AG10803 (cell line): Measurements from ENCODE around the gene VPS26C.

Experiments
- DNase-seq: peaks from one replicate; pipeline ENCODE4 v3.0.0; 2010; ENCODE audit warnings: low read depth
- H3K4me3 ChIP-seq: 2 replicates; pipeline ENCODE4 v1.5.1; 2011; ENCODE audit warnings: mild to moderate bottlenecking, low read length, control low read depth
- CTCF ChIP-seq: conservative IDR thresholded peaks from 2 replicates; pipeline ENCODE4 v1.5.1; 2011; ENCODE audit warnings: mild to moderate bottlenecking, low read length, control low read depth, inconsistent platforms

VPS26C gene

GRCh38 chr21:37249112-37249904, 17.8 kb downstream of the VPS26C start:
- no peak overlapping the region for H3K4me3 ChIP-seq
- no peak for TF ChIP-seq CTCF
- peak; percentile 27 for DNase-seq

GRCh38 chr21:37248298-37248697, 18.8 kb downstream of the VPS26C start:
- DNase-seq = no peak
- no peak overlapping the region for H3K4me3 ChIP-seq
- no peak for TF ChIP-seq CTCF

DNA sequence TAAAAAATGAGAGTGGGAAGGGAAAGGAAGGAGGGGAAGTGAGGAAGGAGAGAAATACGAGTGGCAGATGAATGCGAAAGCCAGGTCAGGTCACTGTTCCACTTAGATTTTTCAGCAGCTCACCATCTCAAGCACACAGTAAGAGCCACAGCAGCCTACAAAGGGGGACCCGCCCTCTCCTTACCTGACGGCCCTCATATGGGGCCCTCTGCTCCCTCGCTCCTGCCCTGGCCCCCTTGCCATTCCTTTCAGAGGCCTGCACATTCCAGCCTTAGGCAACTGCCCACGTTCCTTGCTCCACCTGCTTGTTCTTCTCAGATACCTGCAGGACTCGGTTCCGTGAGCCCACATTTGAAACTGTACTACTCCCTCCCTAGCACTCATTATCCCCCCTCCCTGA, 22.0 kb downstream of the VPS26C start:
- no peak for TF ChIP-seq CTCF
- no peak overlapping the region for H3K4me3 ChIP-seq
- DNase-seq = no peak

DNA sequence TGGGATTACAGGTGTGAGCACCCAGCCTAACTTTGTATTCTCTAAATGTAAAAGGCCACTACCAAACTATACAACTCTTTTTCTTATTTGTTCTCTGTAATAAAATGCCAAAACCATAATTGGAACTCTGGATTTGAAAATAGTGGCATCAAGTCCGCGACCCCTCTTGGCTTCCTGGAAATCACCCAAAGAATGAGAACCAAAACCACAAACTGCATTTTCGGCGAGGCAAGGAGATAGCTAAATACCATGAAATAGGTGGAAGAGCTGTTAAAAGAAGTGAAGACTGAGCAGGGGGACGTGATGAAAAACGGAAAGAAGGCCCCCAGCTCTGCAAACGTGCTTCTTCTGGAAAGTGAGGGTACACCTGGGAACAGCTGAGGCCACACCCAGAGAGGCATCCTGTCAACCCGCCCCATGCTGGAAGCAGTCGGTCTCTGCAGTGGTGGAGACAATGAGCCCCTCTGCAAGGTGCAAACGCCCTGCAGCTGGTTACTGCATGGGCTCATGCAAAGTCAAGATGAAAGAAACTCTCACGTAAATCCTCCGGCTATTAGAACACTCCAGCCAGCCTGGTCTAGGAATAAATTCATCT, 22.5 kb downstream of the VPS26C start:
- no peak for TF ChIP-seq CTCF
- H3K4me3 ChIP-seq = no peak overlapping the region
- DNase-seq = no peak

GRCh38 chr21:37243961-37244360, 23.2 kb downstream of the VPS26C start:
- no peak for TF ChIP-seq CTCF
- H3K4me3 ChIP-seq = no peak overlapping the region
- no peak for DNase-seq

DNA sequence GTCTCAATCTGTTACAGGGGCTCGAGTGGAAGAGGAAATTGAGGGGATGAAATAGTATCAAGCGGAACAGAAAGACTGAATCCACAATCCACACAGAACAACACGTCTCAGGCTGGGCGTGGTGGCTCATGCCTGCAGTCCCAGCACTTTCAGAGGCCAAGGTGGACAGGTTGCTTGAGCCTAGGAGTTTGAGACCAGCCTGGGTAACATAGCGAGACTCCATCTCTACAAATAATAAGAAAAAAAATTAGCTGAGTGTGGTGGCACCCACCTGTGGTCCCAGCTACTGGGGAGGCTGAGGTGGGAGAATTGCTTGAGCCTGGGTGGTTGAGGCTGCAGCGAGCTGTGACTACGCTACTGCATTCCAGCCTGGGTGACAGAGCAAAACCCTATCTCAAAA, 25.7 kb downstream of the VPS26C start:
- no peak for DNase-seq
- H3K4me3 ChIP-seq = no peak overlapping the region
- TF ChIP-seq CTCF = no peak

- no peak overlapping the region for H3K4me3 ChIP-seq
- DNase-seq = no peak
- TF ChIP-seq CTCF = no peak
Observed at GRCh38 chr21:37240978-37241377, 26.2 kb downstream of the VPS26C start.
